ENCODE data around the gene PARD3B.

PARD3B gene

GRCh38 chr2:204972161-204972560 lies 426.9 kb downstream of the PARD3B start:
- DNase-seq: no peak

- DNase-seq: no peak
Measured at GRCh38 chr2:204972606-204973336, 427.5 kb downstream of the PARD3B start.

DNA sequence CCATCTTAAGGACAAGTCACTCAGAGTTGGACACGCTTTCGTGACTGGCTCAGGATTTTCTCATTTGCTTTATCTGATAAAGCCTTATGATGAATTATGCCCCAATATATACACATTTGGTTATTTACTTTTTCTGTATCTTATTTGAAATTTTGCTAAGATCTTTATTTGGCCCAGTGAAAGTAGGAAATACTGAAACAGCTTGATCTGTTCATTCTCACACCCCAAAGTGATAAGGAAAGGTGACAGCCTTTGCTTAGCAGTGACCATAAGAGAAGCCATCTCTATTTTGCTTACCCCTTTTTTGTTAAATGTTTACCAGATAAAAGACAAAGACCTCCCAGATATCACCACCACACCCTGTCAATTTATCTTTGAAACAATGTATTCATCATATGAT lies 428.3 kb downstream of the PARD3B start:
- no peak for DNase-seq

DNA sequence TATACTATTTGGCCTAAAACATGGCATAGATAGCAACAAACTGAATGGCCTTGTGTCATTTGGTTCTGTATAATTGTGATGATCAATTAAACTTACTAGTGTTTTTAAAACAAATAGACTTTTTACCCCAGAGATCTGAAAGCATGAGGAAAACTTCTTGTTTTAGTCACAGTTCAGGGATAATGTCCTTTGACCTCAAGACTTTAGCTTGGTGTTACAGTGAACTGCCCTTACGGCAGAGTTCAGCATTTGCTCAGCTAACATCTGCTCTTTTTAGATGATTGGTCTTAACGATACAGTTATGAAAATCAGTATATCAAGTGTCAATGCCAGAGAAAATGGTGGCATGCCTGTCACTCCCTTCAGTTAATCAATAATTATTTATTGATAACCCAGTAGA lies 429.2 kb downstream of the PARD3B start:
- DNase-seq: no peak

DNA sequence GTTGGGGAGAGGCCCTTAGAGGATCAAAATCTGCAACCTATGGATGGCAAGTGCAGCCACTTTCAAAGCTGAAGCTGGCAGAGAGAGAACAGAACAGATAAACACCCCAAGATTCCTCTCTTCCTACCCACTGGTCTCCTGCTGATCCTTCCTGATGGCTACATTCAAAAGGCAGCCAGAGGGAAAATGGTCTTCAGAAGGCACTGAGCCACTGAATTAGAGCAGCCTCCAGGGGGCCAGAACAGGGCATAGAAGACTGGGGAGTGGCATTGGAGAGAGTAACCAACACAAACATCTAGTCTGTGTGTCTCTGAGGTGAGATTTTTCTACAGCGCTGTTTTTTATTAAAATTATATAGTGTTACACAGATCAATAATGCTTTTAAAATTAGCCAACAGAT lies 432.6 kb downstream of the PARD3B start:
- peak; percentile 12 for DNase-seq

DNA sequence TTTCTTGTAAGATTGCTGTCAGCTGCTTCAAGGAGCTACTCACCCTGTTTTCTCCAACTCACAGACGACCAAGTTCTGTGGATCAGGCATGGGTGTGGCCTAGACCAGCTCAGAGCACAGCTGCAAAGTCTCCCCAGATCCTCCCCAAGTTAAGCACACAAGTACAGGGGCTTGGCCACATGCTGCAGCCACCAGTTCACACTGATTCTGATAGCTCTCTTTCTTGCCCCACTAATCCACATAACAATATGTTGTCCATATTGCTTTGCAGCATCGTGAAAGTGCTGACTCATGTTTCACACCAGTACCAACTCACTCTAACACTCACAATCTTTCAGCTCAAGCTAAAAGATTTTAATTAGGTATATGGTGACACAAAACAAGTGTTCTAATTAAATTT lies 437.0 kb downstream of the PARD3B start:
- DNase-seq: peak; percentile 38

DNA sequence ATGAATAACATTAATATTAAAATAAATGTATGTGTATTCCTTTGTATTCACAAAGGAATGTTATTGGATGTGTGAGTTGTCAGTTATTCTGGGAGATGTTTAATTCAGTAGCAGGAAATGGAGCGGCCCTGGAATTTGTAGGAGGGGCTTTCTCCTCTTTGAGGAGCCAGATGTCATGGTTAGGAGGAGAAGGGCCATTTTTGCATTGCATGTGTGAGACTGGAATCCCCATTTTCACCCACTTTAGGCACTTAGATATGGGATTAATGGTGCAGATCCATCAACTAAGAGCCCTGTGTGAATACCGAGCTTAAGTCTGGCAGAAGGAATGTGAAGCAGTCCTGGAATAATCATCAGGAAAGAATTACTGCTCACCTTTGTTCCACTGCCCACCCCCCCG lies 439.2 kb downstream of the PARD3B start:
- peak; percentile 6 for DNase-seq

- DNase-seq: no peak
Measured at GRCh38 chr2:204986641-204987040, 441.4 kb downstream of the PARD3B start.

- DNase-seq: no peak
Measured at GRCh38 chr2:204988836-204989235, 443.6 kb downstream of the PARD3B start.

DNA sequence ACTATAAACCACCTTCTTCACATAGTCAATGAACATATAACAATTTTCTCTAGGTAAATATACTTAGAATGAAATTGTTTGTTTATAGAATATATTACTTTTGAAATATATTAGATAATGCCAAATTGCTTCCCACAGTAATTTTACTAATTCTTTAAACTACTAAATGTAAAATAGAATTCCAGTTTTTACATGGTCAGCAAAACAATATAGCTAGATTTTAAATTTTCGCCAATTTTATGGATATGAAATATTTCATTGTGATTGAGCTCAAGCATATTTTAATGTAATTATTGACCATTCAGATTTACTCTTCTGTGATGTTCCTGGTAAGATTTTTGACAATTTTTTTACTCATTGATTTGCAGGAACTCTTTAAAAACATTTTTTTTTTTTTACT lies 444.6 kb downstream of the PARD3B start:
- DNase-seq: no peak

GRCh38 chr2:205001300-205001966 lies 456.2 kb downstream of the PARD3B start:
- no peak for DNase-seq

- DNase-seq: no peak
Measured at GRCh38 chr2:205002390-205002789, 457.1 kb downstream of the PARD3B start.

DNA sequence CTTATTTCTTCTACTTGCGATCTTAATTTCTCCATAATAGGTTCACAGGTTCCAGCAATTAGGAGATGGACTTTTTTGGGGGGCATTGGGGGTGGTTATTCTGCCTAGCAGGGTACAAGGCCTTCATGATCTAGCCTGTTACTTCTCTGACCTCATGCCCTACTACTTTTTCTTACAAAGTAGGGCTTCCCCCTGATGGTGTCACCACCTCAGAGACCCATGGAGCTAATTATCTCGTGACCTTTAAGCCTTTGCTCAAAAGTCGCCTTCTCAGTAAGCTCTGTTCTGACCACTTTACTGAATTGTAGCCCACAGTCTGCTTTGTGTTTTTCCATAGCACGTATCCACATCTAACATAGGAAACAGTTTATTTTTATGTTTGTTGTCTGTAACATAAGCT lies 458.0 kb downstream of the PARD3B start:
- DNase-seq: no peak

GRCh38 chr2:205010196-205010595 lies 464.9 kb downstream of the PARD3B start:
- no peak for DNase-seq

DNA sequence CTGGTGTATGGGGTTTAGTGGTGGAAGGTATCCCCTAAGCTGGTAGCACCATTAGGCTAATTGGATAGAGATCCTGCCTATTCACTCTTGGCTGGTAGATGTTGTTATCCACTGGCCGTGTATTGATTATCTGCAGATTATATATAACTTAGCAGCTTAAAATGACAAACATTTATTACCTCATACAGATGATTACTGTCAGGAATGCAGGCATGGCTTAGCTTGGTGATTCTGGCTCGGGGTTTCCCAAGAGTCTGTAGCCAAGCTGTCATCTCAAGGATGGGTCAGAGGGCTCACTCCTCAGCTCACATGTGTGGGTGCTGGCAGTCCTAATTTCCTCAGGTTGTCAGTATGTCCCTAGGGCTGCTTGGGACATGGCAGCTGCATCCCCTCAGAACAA lies 465.8 kb downstream of the PARD3B start:
- no peak for DNase-seq

DNA sequence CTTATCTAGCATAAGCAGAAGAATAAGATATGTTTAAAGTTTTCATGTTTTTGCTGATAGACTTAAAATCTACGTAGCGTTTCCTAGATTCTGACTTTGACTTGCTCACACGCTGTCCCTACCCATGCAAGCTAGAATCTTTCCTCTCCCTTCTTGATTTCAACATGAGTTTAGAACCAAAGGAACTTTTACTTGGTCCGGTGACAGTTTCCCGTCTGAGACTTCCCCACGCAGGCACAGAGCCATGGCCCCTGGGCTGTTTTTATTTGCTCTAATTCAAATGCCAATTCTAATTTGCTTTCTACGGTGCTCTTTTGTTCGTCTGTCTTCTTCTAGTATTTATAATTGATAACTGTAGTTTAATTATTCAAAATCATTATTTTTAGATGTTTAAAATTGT lies 467.7 kb downstream of the PARD3B start:
- no peak for DNase-seq

DNA sequence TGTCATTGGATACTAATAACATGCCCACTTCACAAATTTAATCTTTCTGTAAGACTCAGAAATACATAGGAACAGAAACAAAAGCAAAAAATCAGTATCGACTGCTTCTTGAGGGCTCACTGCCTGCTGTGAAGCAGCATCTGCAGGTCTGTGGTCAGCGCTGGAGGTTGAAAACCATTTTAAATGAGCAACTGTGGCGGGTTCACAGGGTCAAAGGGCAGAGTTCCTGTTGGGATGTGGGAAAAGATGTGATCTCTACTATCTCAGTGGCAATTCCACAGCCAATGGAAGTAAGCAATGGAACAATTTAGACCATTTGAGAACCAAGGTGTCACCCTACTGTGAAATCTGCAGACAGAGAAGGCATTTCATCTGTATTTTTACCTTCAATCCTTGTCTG lies 468.3 kb downstream of the PARD3B start:
- DNase-seq: no peak

- DNase-seq: no peak
Measured at GRCh38 chr2:205014201-205014600, 468.9 kb downstream of the PARD3B start.

DNA sequence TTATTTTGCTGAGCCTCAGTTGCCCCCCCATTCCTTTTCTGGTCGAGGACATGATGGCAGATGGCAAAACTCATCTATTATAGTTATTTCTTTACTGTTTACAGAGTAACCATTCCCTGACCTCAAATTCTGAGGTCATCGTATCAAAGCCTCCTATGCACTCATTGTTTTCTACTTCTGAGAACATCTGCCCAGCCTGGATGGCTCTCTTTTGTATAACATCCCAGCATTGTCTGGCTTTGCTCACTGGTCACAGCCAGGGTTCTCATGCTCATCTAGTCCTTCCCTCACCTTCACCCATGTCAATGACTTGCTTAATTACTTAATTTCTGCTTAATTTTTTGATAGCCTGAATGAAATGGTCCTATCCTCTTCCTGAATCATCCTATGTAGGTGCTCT lies 472.1 kb downstream of the PARD3B start:
- DNase-seq: peak; percentile 87

GRCh38 chr2:205017912-205018311 lies 472.6 kb downstream of the PARD3B start:
- peak; percentile 64 for DNase-seq

DNA sequence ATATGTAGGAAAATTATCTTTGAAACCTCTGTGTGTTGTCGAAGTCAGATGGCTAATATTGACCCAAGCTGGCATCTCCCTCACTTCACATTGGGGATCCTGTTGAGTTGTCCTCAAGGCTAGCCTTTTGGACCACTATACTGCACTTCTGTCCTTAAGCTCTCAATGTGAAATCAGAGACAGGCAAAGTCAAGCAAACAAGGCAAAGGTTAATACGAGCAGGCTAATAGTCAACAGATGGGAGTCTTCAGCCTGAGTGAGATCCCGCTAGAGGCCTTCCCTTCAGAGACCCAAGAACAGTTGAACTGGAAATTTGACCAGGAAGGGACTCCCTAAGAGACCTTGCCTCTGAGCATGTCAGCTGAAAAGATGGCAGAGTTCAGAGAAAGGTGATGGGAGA lies 475.4 kb downstream of the PARD3B start:
- DNase-seq: no peak

DNA sequence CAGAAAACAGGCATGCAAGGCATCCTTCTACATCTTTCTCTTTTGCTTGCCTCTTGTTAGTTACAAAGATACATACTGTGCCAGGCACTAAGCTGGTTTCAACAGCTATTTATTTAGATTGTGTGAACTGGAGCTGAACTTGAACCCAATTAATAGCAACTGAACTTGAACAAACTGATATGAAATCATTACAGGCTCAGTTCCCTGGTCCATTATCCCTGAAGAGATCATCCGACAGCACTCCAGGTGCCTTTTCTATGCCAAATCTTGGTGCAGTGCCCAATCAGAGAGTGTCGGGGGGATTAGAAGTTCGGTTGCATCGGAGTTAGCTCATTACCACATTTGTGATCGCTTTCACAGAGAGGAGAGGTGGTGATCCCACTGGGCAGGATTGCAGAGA lies 477.6 kb downstream of the PARD3B start:
- DNase-seq: no peak

DNA sequence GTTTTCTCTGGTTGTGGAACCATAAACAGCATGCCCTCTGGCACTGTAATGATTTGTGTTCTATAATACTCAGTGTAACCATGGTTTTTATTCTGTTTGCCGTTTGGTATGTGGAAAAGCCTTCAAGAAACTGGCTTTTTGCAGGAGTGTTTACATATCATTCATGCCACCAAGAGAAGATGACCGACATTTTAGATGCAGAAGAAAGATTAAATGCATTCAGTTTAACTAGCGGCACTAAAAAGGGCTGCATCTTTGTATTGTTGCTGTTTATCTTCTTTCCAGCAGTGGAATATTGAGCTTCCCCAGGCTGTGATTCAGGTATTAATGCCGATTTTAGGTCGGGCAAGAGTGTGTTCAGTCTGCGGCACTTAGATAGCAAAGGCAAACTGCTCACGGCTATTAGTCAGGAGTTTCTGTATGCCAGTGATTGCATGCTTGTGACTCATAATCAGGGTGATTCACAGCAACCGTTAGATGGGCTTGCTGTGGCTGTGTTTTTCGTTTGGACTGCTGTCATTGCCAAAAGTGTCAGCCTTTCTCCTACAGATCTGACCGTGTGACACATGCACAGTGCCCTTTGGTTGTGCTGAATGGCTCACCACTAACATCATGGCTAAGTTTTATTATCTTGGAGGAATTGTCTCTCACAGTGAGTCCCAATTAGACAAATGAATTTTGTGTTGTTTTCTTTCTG lies 479.7 kb downstream of the PARD3B start:
- peak; percentile 64 for DNase-seq

- no peak for DNase-seq
Measured at GRCh38 chr2:205025580-205026240, 480.4 kb downstream of the PARD3B start.
